PFSK-1 (cell line): ENCODE data around the gene OR8D2.

Source experiments
- FOXP2 ChIP-seq: optimal IDR thresholded peaks from 2 replicates; pipeline ENCODE3; 2011; ENCODE audit warnings: borderline replicate concordance, control low read depth, inconsistent platforms; ENCODE audit not compliant: insufficient read depth; ENCODE audit errors: extremely low read length, extremely low read depth
- POLR2AphosphoS5 ChIP-seq: IDR thresholded peaks from 2 replicates; pipeline ENCODE4 v1.6.1; 2012; ENCODE audit warnings: low read depth, mild to moderate bottlenecking, control low read depth, low read length, moderate library complexity
- REST ChIP-seq, 2 experiments: IDR thresholded peaks; 2 replicates each; pipeline versions ENCODE4 v1.6.1 to v1.8.0; 2011 to 2012; ENCODE audit warnings: low read depth in 2 of 2, low read length in 2 of 2, control low read depth in 1 of 2, inconsistent platforms in 1 of 2, mild to moderate bottlenecking in 1 of 2, moderate library complexity in 1 of 2; ENCODE audit not compliant: insufficient read depth in 1 of 2
- SIN3A ChIP-seq: IDR thresholded peaks from 2 replicates; pipeline ENCODE4 v1.6.1; 2012; ENCODE audit warnings: mild to moderate bottlenecking, low read length, moderate library complexity, borderline replicate concordance; ENCODE audit not compliant: insufficient read depth
- TAF1 ChIP-seq: IDR thresholded peaks from 2 replicates; pipeline ENCODE4 v1.6.1; 2012; ENCODE audit warnings: low read length, control low read depth, borderline replicate concordance; ENCODE audit not compliant: insufficient read depth

Gene OR8D2

GRCh38 chr11:124311269-124311668, 8.7 kb downstream of the OR8D2 start:
- no peak for TF ChIP-seq FOXP2
- TF ChIP-seq POLR2AphosphoS5, result no peak
- TF ChIP-seq SIN3A, result no peak
- no peak for TF ChIP-seq TAF1
- TF ChIP-seq REST (IDR thresholded peaks at IDR 0.05; ENCODE audit: insufficient read depth in 1 of 2, low read depth in 2 of 2, low read length in 2 of 2), result no peak

- TF ChIP-seq REST (IDR thresholded peaks at IDR 0.05; ENCODE audit: insufficient read depth in 1 of 2, low read depth in 2 of 2, low read length in 2 of 2), result no peak
- TF ChIP-seq TAF1, result no peak
- no peak for TF ChIP-seq SIN3A
- TF ChIP-seq FOXP2, result no peak
- TF ChIP-seq POLR2AphosphoS5, result no peak
Observed at GRCh38 chr11:124310721-124311120, 9.3 kb downstream of the OR8D2 start.

GRCh38 chr11:124307093-124307492, 12.9 kb downstream of the OR8D2 start:
- TF ChIP-seq POLR2AphosphoS5 (no peak), REST (IDR thresholded peaks at IDR 0.05; ENCODE audit: insufficient read depth in 1 of 2, low read depth in 2 of 2, low read length in 2 of 2) (no peak), SIN3A (no peak), FOXP2 (no peak), TAF1 (no peak)

GRCh38 chr11:124302347-124303125, 17.5 kb downstream of the OR8D2 start:
- TF ChIP-seq SIN3A (no peak), FOXP2 (no peak), POLR2AphosphoS5 (no peak), REST (IDR thresholded peaks at IDR 0.05; ENCODE audit: insufficient read depth in 1 of 2, low read depth in 2 of 2, low read length in 2 of 2) (no peak), TAF1 (no peak)

- no peak for TF ChIP-seq REST (IDR thresholded peaks at IDR 0.05; ENCODE audit: insufficient read depth in 1 of 2, low read depth in 2 of 2, low read length in 2 of 2)
- TF ChIP-seq TAF1, result no peak
- no peak for TF ChIP-seq FOXP2
- no peak for TF ChIP-seq POLR2AphosphoS5
- no peak for TF ChIP-seq SIN3A
Observed at GRCh38 chr11:124301548-124301947, 18.4 kb downstream of the OR8D2 start.
